Peyer's patch (tissue), 4 donors: ENCODE measurements around the gene TSLP.

ENCODE experiments used
- CTCF ChIP-seq, 6 experiments: fragments of 450-650 bp in 4 of 6; fragments of 200-600 bp in 2 of 6; sonication (generic) in 1 of 6; IDR thresholded peaks; one replicate each; pipeline ENCODE4 v1.5.1; 2017 to 2019; ENCODE audit warnings: antibody characterized with exemption in 6 of 6, mild to moderate bottlenecking in 3 of 6, moderate library complexity in 1 of 6
- POLR2A ChIP-seq, 2 donors: fragments of 450-650 bp; IDR thresholded peaks; one replicate each; pipeline ENCODE4 v1.5.1; 2017; ENCODE audit warnings: antibody characterized with exemption in 2 of 2, mild to moderate bottlenecking in 2 of 2, moderate library complexity in 2 of 2

DNA sequence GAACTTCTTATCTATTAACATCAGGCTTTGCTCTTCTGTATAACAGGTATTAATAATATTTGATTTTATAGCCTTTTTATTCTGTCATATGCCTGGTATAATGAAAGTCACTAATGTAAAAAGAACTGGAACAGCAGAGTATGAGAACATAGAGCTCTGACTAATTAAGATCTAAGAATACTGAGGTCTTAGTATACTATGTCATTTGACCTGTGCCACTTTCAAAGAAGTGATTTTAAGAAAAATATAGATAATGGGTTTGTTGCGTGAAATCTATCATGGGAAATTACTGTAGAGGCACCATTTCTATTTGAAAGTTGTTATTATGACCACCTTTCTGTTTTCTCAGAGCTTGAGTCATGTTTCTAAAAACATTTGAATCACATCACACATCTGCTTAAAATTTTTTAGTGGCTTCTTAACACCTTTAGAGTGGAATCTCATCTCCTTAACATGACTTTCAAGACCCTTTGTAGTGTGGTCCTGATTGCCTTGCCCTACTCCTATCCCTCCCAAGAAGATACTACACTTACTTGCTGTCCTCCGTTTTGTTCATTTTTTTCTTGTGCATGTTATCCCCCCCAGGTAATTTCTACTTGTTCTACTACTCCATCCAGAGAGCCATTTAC lies 34.9 kb downstream of the TSLP start:
- TF ChIP-seq CTCF (IDR thresholded peaks at IDR 0.05) (no peak), POLR2A (IDR thresholded peaks at IDR 0.05) (no peak)
